Measurements from ENCODE around the gene NRIP2.
"Not testable (repeated sequence)": the region's sequence is repeated elsewhere in the genome, so short reads cannot be mapped to it uniquely, and the experiment has no call there.

Gene NRIP2

DNA sequence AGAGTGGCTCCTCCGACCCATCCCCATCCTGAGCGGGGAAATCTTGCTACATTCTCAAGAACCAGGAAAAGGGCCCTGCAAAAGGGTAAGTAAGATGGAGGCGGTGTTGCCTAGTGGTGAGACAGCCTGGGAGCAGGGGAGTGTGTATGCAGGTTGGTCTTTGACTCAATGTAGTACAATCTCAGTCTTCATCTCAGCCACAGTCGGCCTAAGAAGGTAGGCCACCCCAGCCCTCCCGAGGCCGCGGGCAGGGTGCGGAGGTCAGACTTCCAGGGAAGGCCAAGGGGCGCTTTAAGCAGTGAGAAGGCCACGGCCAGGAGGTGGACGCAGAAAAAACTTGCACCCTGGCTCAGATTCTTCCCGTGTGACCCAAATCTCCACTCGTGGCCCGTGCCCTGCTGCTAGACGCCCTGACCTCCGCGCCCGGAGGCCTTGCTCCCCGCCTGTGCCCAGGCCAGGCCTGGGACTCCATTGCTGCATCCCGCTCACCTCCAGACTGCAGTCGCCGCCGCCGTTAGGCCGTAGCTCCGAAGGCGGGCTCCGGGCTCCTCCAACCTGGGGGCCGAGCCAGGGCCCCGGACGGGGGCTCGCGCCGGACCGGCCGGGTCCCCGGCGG, 41.7 kb upstream of the NRIP2 start:
- intact Hi-C loops (cut with DNase I; ENCODE audit: low total_unique reads) = loop anchor here (2.0 kb wide), 1 partner anchor 14 kb away; the partner anchor contains the start of gene TULP3
- peak overlapping the region; percentile 90 to 92 for H3K27ac ChIP-seq
- TF ChIP-seq, protein P1, sequence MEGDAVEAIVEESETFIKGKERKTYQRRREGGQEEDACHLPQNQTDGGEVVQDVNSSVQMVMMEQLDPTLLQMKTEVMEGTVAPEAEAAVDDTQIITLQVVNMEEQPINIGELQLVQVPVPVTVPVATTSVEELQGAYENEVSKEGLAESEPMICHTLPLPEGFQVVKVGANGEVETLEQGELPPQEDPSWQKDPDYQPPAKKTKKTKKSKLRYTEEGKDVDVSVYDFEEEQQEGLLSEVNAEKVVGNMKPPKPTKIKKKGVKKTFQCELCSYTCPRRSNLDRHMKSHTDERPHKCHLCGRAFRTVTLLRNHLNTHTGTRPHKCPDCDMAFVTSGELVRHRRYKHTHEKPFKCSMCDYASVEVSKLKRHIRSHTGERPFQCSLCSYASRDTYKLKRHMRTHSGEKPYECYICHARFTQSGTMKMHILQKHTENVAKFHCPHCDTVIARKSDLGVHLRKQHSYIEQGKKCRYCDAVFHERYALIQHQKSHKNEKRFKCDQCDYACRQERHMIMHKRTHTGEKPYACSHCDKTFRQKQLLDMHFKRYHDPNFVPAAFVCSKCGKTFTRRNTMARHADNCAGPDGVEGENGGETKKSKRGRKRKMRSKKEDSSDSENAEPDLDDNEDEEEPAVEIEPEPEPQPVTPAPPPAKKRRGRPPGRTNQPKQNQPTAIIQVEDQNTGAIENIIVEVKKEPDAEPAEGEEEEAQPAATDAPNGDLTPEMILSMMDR (IDR thresholded peaks at IDR 0.05) = no peak

DNA sequence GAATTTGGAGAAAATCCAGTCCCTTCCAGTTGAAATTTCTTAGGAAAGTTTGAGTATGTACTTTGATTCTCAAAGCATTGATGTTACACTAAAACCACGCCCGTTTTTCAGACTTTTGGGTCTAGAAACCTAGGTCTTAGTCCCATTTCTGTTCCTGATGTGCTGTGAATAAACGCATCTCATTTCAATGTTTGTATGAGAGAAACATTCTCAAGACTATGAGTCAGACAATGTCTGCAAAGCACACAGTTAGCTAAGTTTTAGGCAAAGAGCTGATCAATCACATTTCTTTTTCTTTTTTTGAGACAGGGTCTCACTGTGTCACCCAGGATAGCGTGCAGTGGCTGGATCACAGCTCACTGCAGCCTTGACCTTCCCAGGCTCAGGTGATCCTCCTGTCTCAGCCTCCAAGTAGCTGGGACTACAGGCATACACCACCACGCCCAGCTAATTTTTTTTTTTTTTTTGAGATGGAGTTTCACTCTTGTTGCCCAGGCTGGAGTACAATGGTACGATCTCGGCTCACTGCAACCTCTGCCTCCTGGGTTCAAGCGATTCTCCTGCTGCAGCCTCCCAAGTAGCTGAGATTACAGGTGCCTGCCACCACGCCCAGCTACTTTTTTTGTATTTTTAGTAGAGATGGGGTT, 34.3 kb upstream of the NRIP2 start:
- intact Hi-C loops (cut with DNase I; ENCODE audit: low total_unique reads); H3K4me1 ChIP-seq; H3K4me3 ChIP-seq; H3K27me3 ChIP-seq; H3K36me3 ChIP-seq; DNase-seq; H3K27ac ChIP-seq; H3K9me3 ChIP-seq: not testable (repeated sequence)

More for the DNA sequence above, 41.7 kb upstream of the NRIP2 start:
- Histone ChIP-seq H3K27me3 (no peaks in the 10 kb centered on the region), H3K36me3 (no peaks in the 10 kb centered on the region), H3K4me3 (peak overlapping the region; percentile 84 to 90), H3K4me1 (peaks cover 0 to 19% (median 14%) of the 10 kb centered on the region in 4 donors), H3K9me3 (no peaks in the 10 kb centered on the region)
- DNase-seq = no peak

DNA sequence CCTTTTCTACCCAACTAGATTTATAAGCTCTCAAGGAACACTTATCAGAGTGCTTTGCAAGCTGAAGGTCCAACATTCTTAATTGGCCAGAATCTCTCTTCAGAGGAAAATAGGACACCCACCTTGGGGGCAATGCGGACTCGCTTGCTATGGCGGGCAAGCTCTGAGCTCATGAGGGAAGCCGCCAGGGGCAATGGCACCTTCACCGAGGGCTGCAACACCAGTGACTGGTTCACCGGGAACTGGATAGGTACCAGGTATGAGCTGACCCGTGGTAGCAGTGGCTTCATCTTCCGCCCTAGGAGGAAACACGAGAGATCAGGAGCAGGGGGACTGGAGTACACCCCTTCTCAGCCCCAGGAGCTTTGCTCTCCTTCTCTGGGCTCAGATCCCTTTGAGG, 29.4 kb upstream of the NRIP2 start:
- no peak overlapping the region for H3K4me3 ChIP-seq
- no peaks in the 10 kb centered on the region for H3K27me3 ChIP-seq
- no peaks in the 10 kb centered on the region for H3K36me3 ChIP-seq
- no peak for DNase-seq
- intact Hi-C loops (cut with DNase I; ENCODE audit: low total_unique reads) = no loop called here
- TF ChIP-seq, protein P1 (IDR thresholded peaks at IDR 0.05) = no peak
- no peaks in the 10 kb centered on the region for H3K4me1 ChIP-seq
- H3K9me3 ChIP-seq = no peaks in the 10 kb centered on the region
- H3K27ac ChIP-seq = no peak overlapping the region

DNA sequence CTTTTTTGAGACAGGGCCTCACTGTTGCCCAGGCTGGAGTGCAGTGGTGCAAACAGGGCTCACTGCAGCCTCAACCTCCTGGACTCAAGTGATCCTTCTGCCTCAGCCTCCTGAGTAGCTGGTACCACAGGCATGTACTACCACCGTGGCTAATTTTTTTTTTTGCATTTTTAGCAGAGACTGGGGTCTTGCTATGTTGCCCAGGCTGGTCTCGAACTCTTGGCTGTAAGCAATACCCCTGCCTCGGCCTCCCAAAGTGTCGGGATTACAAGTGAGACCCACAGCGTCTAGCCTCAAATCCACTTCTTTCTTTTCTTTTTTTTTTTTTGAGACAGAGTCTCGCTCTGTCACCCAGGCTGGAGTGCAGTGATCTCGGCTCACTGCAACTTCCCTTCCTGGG, 28.6 kb upstream of the NRIP2 start:
- H3K4me3 ChIP-seq; intact Hi-C loops (cut with DNase I; ENCODE audit: low total_unique reads); H3K27me3 ChIP-seq; H3K4me1 ChIP-seq; H3K36me3 ChIP-seq; H3K9me3 ChIP-seq; H3K27ac ChIP-seq; DNase-seq: not testable (repeated sequence)

DNA sequence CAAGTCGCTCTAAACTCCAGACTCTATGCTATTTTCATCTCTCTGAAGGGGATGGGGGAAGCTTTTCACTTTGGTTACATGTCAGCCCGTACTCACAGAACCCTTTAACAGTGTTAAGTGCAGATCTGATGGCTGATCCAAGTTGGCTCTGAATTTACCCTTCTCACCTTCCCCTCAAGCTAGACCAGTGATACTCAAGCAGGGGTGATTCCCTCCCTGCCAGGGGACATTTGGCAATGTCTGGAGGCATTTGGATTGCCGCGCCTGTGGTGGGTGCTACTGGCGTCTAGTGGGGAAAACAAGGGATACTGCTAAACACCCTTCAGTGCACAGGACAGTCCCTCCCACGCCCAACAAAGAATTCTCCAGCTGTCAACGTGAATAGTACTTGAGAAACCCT, 28.0 kb upstream of the NRIP2 start:
- Histone ChIP-seq H3K4me1 (no peaks in the 10 kb centered on the region), H3K36me3 (no peaks in the 10 kb centered on the region), H3K27ac (no peak overlapping the region), H3K27me3 (no peaks in the 10 kb centered on the region), H3K4me3 (no peak overlapping the region), H3K9me3 (no peaks in the 10 kb centered on the region)
- no peak for DNase-seq
- TF ChIP-seq, protein P1 (IDR thresholded peaks at IDR 0.05) = no peak
- intact Hi-C loops (cut with DNase I; ENCODE audit: low total_unique reads) = no loop called here

DNA sequence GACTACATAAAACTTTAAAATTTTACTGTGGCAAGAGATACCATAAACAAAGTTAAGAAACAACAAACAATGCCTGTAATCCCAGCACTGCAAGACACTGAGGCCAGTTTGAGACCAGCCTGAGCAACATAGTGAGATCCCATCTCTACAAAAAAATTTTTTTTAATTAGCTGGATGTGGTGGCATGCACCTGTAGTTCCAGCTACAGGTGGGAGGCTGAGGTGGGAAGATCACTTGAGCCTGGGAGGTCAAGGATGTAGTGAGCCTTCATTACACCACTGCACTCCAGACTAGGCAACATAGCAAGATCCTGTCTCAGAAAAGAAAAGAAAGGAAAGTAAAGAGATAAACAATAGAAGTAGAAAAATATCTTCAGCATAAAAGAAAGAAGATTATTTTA, 25.3 kb upstream of the NRIP2 start:
- Histone ChIP-seq H3K9me3 (no peaks in the 10 kb centered on the region), H3K4me3 (no peak overlapping the region), H3K27me3 (no peaks in the 10 kb centered on the region), H3K36me3 (peaks cover 0 to 10% (median 0%) of the 10 kb centered on the region in 3 donors), H3K4me1 (peaks cover 0 to 11% (median 0%) of the 10 kb centered on the region in 4 donors), H3K27ac (no peak overlapping the region)
- TF ChIP-seq, protein P1 (IDR thresholded peaks at IDR 0.05) = no peak
- intact Hi-C loops (cut with DNase I; ENCODE audit: low total_unique reads) = no loop called here
- no peak for DNase-seq

Measured in tibial artery (tissue), 4 donors.